OCI-LY7 (cell line): Measurements from ENCODE around the gene HUS1. TPM values are rescaled to one million over a fixed set of nuclear protein-coding genes. Genes with fewer than 3 reads are reported as not detected.
"Not testable (repeated sequence)": the region's sequence is repeated elsewhere in the genome, so short reads cannot be mapped to it uniquely, and the experiment has no call there.

ENCODE experiments used
- BruUV-seq: library from RNA; stranded (reverse); fragments of 400-500 nt; replicated peaks from 2 replicates; lab custom pipeline; 2021; lab: Mats Ljungman, UMichigan
- CTCF ChIA-PET: fragments of 300-600 bp; sonication (Branson Sonifier 250); formaldehyde crosslinking; loops from one replicate; lab custom pipeline; 2022; ENCODE audit warnings: antibody characterized with exemption; ENCODE audit not compliant: unreplicated experiment; lab: Charles Lee
- POLR2A ChIA-PET: fragments of 300-600 bp; sonication (Branson Sonifier 250); formaldehyde crosslinking; loops from one replicate; lab custom pipeline; 2022; ENCODE audit warnings: antibody characterized with exemption; lab: Charles Lee
- DNase-seq: peaks from one replicate; pipeline ENCODE4 v3.0.0-alpha.2; 2015; ENCODE audit warnings: low spot score
- H2AFZ ChIP-seq: fragments of 200-600 bp; sonication (generic), shearing (Covaris generic); 2 replicates; pipeline ENCODE4 v1.6.1; 2014; ENCODE audit warnings: mild to moderate bottlenecking, antibody characterized with exemption, low read length, moderate library complexity
- H3K27ac ChIP-seq: fragments of 200-600 bp; sonication (generic); 2 replicates; pipeline ENCODE4 v1.5.1; 2014; ENCODE audit warnings: mixed run types, low read depth, mild to moderate bottlenecking, moderate library complexity, low read length, inconsistent platforms; ENCODE audit not compliant: poor library complexity, severe bottlenecking
- H3K36me3 ChIP-seq: fragments of 200-600 bp; sonication (generic); 2 replicates; pipeline ENCODE4 v1.6.1; 2014; ENCODE audit warnings: mild to moderate bottlenecking, antibody characterized with exemption, low read length, moderate library complexity, mixed read lengths; ENCODE audit not compliant: insufficient read depth
- H3K4me1 ChIP-seq: fragments of 200-600 bp; sonication (generic); 2 replicates; pipeline ENCODE4 v1.5.1; 2014; ENCODE audit warnings: mild to moderate bottlenecking, low read length; ENCODE audit not compliant: insufficient read depth, poor library complexity, severe bottlenecking
- H3K4me2 ChIP-seq: fragments of 200-600 bp; sonication (generic); 2 replicates; pipeline ENCODE4 v1.6.1; 2014; ENCODE audit warnings: mild to moderate bottlenecking, low read length
- H3K4me3 ChIP-seq: fragments of 200-600 bp; sonication (generic); 2 replicates; pipeline ENCODE4 v1.5.1; 2014; ENCODE audit warnings: mild to moderate bottlenecking, low read depth, low read length; ENCODE audit not compliant: poor library complexity, severe bottlenecking
- H3K79me2 ChIP-seq: fragments of 200-600 bp; sonication (generic); 2 replicates; pipeline ENCODE4 v1.6.1; 2016; ENCODE audit warnings: low read depth, mild to moderate bottlenecking, low read length, moderate library complexity, mixed read lengths; ENCODE audit not compliant: insufficient read depth
- H3K9me2 ChIP-seq: fragments of 200-600 bp; sonication (generic); 2 replicates; pipeline ENCODE4 v1.6.1; 2016; ENCODE audit warnings: mild to moderate bottlenecking, low read length, mixed read lengths; ENCODE audit not compliant: insufficient read depth
- H3K9me3 ChIP-seq: fragments of 200-600 bp; sonication (generic); 2 replicates; pipeline ENCODE4 v1.6.1; 2014; ENCODE audit warnings: mild to moderate bottlenecking, mixed run types, low read length, mixed read lengths
- H4K20me1 ChIP-seq: fragments of 200-600 bp; sonication (generic); 2 replicates; pipeline ENCODE4 v1.6.1; 2014; ENCODE audit warnings: mild to moderate bottlenecking, antibody characterized with exemption, low read length, moderate library complexity, mixed read lengths; ENCODE audit not compliant: insufficient read depth
- CTCF ChIP-seq: fragments of 200-600 bp; sonication (generic); conservative IDR thresholded peaks from 2 replicates; pipeline ENCODE4 v1.5.1; 2014; ENCODE audit warnings: mild to moderate bottlenecking, antibody characterized with exemption, low read length, moderate library complexity, mixed read lengths
- EZH2phosphoT487 ChIP-seq: fragments of 200-600 bp; sonication (generic); IDR thresholded peaks from 2 replicates; pipeline ENCODE4 v1.6.1; 2018; ENCODE audit warnings: low read depth, borderline replicate concordance, mild to moderate bottlenecking, mixed run types, antibody characterized with exemption, low read length, moderate library complexity, mixed read lengths
- intact Hi-C: fragments of 100-400 bp; cut with micrococcal nuclease; formaldehyde crosslinking; loops from one replicate; pipeline ENCODE4 v1.10.0; 2022; ENCODE audit not compliant: unreplicated experiment
- total RNA-seq, 2 experiments: library from RNA; depleted of rRNA in 1 of 2; stranded (reverse); fragments of >200 nt in 1 of 2; shearing (Covaris generic) in 1 of 2; gene quantifications; 2 replicates each; pipeline ENCODE4 v1.2.3, GENCODE V29; 2014 to 2022

HUS1 gene
- total RNA-seq, 2 experiments from 2014 or later = 28.2 to 44.5 TPM

DNA sequence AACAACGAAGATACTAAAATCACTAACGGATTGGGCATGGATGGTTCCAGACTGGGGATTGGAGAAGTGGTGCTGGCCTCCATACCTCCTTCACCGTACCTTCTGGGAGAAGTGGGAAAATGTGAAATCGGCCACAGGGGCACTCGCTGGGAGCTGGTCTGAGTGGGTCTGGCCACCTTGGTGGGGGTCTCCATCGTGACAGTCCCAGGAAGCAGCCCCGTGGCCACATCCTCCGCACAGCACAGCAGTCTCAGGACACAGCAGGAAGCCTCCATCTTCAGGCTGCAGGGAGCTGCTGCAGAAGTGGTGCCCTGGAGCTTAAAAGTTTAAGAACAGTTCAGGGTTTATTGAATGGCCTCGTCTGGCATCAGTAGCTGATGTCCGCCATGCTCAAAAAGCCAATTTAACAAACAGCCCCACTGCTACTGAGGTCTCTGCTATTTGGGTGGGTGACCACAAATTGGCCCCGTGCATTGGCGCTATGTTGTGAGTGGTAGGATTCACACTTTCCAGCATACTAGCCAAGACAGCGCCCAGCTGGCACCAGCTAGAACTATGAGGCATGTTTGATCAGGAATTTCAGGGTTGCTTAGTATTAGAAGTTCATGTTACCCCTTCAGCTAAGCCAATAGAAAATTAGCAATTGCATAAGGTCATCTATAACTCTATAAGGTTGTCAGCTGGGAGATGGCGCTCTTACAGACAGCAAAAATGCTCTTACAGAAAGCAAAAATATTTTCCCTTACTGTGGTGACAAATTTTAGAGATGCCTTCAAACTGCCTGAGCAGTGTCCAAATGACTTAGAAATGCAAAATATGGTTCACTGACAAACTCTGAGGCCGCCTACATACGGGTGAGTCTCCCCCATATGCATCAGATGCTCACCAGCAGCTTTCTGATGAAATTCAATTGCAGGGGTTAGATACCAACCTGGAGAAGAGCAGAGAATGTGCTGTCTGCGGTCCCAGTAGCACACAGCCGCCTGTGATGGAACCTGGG lies 48.1 kb downstream of the HUS1 start:
- no peak for DNase-seq
- H3K4me1 ChIP-seq = peaks cover 5% of the 10 kb centered on the region
- no peak overlapping the region for H3K4me2 ChIP-seq
- no peaks in the 10 kb centered on the region for H3K9me2 ChIP-seq
- POLR2A ChIA-PET = interaction anchor here (0.7 to 1.3 kb wide), 2 partner anchors 11 to 97 kb away, joined by 3 to 10 read pairs; no protein-coding TSS in a partner anchor
- no peak overlapping the region for H2AFZ ChIP-seq
- no TSS peak for BruUV-seq
- intact Hi-C loops = no loop called here
- H3K4me3 ChIP-seq = no peak overlapping the region
- no peaks in the 10 kb centered on the region for H3K9me3 ChIP-seq
- no peak for TF ChIP-seq CTCF
- TF ChIP-seq EZH2phosphoT487 = no peak
- CTCF ChIA-PET = no interaction called here
- no peak overlapping the region for H3K27ac ChIP-seq
- no peaks in the 10 kb centered on the region for H3K36me3 ChIP-seq
- no peaks in the 10 kb centered on the region for H3K79me2 ChIP-seq
- H4K20me1 ChIP-seq = no peaks in the 10 kb centered on the region

- TF ChIP-seq CTCF = no peak
- TF ChIP-seq EZH2phosphoT487 = no peak
- Histone ChIP-seq H2AFZ (no peak overlapping the region), H4K20me1 (no peaks in the 10 kb centered on the region), H3K27ac (no peak overlapping the region), H3K9me2 (no peaks in the 10 kb centered on the region), H3K79me2 (no peaks in the 10 kb centered on the region), H3K4me1 (no peaks in the 10 kb centered on the region), H3K36me3 (no peaks in the 10 kb centered on the region), H3K4me3 (no peak overlapping the region), H3K9me3 (no peaks in the 10 kb centered on the region), H3K4me2 (no peak overlapping the region)
- BruUV-seq = no TSS peak
- ChIA-PET POLR2A (no interaction called here), CTCF (no interaction called here)
- intact Hi-C loops = no loop called here
- no peak for DNase-seq
Observed at GRCh38 chr7:47924266-47924665, 55.1 kb downstream of the HUS1 start.

DNA sequence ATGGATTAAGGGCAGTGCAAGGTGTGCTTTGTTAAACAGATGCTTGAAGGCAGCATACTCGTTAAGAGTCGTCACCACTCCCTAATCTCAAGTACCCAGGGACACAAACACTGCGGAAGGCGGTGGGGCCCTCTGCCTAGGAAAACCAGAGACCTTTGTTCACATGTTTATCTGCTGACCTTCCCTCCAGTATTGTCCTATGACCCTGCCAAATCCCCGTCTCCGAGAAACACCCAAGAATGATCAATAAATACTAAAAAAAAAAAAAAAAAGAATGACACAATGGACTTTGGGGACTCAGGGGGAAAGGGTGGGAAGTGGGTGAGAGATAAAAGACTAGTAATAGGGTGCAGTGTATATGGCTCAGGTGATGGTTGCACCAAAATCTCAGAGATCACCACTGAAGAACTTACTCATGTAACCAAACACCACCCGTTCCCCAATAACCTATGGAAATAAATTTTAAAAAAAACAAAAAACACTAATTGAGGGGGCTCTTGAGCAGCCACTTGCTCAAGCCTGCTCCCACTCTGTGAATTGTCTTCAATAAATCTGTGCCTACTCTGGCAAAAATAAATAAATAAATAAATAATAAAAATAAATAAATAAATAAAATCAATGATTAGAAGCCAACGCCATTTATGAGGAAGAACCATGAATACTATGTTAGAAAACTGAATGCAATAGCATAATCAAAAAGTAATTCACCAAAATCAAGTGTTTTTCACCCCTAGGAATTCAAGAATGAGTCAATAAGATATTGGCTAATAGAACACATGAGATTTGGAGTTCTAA lies 56.1 kb downstream of the HUS1 start:
- H3K4me1 ChIP-seq, intact Hi-C loops, H3K9me2 ChIP-seq, H3K4me3 ChIP-seq, H3K9me3 ChIP-seq, H3K79me2 ChIP-seq, H3K27ac ChIP-seq, H4K20me1 ChIP-seq, BruUV-seq, H3K4me2 ChIP-seq, DNase-seq, H3K36me3 ChIP-seq, POLR2A ChIA-PET, H2AFZ ChIP-seq, CTCF ChIA-PET: not testable (repeated sequence)

GRCh38 chr7:47916514-47916913 lies 62.9 kb downstream of the HUS1 start:
- H3K79me2 ChIP-seq, CTCF ChIA-PET, DNase-seq, H2AFZ ChIP-seq, H3K9me2 ChIP-seq, H3K4me2 ChIP-seq, BruUV-seq, H3K4me3 ChIP-seq, intact Hi-C loops, H4K20me1 ChIP-seq, H3K27ac ChIP-seq, H3K9me3 ChIP-seq, H3K36me3 ChIP-seq, H3K4me1 ChIP-seq: not testable (repeated sequence)
- POLR2A ChIA-PET = interaction anchor here (1.3 kb wide), 1 partner anchor 51 kb away, joined by 3 read pairs; no protein-coding TSS in a partner anchor
